Prostate gland (tissue), 2 donors: ENCODE data around the gene CLCNKA.

ENCODE experiments used
- CTCF ChIP-seq, 4 experiments: fragments of 200-600 bp in 2 of 4; fragments of 450-650 bp in 2 of 4; sonication (generic) in 2 of 4; IDR thresholded peaks; 1 replicate in 3 of 4; 2 replicates in 1 of 4; pipeline ENCODE4 v1.5.1; 2016 to 2019; ENCODE audit warnings: antibody characterized with exemption in 4 of 4, mild to moderate bottlenecking in 2 of 4, moderate library complexity in 2 of 4
- POLR2AphosphoS5 ChIP-seq: sonication (generic); formaldehyde crosslinking; IDR thresholded peaks from one replicate; pipeline ENCODE4 v1.6.1; 2017; ENCODE audit warnings: antibody characterized with exemption

- TF ChIP-seq POLR2AphosphoS5 (no peak), CTCF (IDR thresholded peaks at IDR 0.05) (no peak)
Measured at GRCh38 chr1:16047791-16048475, 26.1 kb downstream of the CLCNKA start.
